Activated CD4-positive, alpha-beta T cell treated with anti-CD3 and anti-CD28 coated beads for 24 hours (primary cell): Measurements from ENCODE around the gene BBS2.
A peak's percentile ranks its signal among the peaks of the same experiment; 100 is the strongest.

Experiments used
- DNase-seq, 2 donors: peaks; one replicate each; pipeline ENCODE4 v3.0.0-alpha.2; 2020; ENCODE audit warnings: low read depth in 2 of 2

The BBS2 gene

DNA sequence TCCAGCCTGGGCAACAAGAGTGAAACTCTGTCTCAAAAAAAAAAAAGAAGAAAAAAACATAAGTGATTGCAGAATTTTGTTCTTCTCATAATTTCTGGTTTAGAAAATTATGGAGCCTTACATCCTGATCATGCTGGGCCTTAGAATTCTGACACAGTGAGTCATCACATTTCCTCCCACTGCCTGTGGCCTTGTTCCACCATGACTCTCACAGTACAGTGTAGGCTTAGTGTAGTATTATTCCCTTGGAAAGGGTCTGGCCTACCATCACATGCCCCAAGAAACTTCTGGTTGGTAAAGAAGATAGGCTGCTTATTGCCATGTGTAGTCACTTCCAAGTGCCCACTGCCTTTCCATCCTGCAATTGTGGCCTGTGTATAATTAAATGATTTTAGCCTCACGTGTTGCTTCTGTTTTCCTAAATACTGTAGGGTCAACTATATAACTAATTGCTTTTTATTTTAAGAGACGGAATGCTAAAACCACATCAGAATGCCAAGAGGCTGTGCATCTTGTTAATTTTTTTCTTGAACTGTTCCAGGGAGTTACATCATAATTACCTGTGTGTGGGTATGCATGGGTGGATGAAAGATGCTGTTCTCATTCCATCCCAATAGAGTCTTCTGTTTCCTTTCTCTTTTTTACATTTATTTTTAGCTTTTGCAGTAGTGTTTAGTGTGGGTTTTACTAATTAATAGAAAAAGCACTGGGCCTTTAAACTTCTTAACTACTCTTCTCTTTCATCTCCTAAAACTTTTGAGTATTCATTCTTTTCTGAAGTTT lies 42.5 kb downstream of the BBS2 start:
- no peak for DNase-seq

DNA sequence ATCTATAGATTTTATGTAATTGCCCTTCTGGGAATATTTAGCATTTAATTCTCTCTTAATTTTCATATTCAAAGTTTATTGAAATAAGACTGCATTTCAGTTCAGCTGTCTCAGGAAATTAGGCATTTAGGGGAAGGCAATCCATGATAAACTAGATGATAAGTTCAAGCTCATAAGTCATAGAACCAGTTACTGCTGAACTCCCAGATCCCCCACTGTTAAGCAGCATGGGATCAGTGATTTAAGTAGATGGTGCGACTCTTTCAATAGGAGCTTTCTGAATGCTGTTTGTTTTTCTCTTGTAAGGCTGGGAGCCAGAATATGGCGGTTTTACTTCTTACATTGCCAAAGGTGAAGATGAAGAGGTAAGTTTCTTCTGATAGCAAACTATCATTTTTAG lies 44.6 kb downstream of the BBS2 start:
- DNase-seq: no peak

DNA sequence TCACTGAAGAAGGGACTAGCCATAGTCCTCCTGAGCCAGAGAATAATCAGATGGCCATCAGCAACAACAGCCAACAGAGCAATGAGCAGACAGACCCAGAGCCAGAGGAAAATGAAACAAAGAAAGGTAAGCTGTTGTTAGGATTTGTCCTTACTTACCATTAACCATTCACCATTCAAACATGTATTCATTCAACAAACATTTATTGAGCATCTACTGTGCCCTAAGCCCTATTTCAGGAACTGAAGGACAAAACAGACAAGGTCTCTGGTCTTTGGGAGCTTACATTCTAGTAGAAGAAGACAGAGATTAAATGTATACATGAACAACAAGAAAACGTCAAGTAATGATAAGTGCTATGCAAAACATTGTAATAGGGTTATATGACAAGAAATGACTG lies 49.2 kb downstream of the BBS2 start:
- no peak for DNase-seq

DNA sequence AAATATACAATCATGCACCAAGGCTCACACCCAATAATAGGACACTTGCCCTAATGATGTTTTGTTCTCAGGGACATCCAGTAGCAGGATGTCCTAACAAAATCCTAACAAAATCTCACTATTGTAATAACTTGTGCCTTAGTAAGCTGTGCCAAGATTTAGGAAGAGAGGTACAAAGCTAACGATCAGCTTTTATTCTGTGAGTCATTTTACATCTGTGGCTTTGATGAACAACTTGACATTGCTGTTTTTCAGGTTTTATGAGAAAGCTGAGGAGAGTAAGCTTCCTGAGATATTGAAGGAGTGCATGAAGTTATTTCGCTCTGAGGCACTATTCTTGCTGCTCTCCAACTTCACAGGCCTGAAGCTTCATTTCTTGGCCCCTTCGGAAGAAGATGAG lies 49.6 kb downstream of the BBS2 start:
- no peak for DNase-seq

DNA sequence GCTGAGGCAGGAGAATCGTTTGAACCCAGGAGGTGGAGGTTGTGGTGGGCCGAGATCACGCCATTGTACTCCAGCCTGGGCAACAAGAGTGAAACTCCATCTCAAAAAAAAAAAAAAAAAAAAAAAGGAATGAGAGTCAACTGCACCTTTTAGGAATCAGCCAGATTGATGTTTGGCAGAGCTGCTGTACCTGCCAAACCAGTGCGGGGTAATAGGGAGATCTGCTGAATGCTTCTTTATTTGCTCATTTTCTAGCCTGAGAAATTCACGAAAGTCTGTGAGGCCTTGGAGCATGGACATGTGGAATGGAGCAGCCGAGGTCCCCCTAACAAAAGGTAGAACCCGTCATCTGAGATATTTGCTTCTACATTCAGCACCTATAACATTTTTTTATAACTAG lies 50.1 kb downstream of the BBS2 start:
- no peak for DNase-seq

DNA sequence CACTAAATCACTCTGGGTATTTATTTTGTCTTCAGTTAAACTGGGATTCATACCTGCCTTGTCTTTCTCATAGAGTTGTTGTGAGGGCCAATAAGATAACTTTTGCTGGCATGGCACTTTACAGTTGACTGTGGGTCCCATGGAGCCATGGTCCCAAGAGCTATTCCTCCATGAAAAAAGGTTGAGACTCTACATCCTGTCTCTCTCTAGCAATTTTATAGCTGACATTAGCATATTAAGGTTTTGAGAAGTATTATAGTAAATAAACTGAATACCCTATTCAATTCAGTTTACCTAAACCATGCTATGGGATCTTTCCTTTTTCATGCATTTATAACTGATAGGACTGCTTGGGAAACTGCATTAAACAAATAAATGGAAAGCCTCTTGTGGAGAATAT lies 51.0 kb downstream of the BBS2 start:
- no peak for DNase-seq

DNA sequence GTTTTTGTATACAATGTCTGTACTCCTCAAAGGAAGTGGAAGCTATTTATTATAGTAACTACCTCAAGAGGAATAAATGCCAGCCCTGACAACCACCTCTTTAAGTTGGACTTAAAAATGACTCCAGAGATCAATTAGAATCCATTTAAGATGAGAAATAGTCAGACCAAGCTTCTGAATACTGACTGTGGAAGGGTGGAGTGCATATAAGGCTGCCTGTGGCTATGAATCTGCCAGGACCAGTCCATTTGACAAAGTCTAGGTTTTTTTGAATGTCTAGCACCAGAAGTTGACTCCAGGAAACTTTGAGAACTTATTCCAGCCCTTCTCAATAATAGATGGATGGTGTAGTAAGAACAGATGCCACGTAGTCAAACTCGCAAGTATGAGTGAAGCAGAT lies 53.5 kb downstream of the BBS2 start:
- DNase-seq: no peak

DNA sequence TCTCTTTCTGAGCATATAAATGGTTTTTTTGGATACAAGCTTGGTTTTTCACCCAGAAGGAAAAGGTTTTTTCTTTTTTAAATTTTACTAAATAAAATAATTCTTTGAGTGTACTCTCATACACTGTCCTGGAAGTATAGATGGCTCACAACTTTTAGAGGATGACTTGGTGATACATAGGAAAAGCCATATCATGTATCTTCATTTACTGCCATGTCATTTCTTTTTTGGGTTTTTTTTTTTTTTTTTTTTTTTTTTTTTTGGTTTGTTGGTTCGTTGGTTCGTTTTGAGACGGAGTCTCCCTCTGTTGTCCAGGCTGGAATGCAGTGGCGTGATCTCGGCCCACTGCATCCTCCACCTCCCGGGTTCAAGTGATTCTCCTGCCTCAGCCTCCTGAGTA lies 56.7 kb downstream of the BBS2 start:
- DNase-seq: no peak

DNA sequence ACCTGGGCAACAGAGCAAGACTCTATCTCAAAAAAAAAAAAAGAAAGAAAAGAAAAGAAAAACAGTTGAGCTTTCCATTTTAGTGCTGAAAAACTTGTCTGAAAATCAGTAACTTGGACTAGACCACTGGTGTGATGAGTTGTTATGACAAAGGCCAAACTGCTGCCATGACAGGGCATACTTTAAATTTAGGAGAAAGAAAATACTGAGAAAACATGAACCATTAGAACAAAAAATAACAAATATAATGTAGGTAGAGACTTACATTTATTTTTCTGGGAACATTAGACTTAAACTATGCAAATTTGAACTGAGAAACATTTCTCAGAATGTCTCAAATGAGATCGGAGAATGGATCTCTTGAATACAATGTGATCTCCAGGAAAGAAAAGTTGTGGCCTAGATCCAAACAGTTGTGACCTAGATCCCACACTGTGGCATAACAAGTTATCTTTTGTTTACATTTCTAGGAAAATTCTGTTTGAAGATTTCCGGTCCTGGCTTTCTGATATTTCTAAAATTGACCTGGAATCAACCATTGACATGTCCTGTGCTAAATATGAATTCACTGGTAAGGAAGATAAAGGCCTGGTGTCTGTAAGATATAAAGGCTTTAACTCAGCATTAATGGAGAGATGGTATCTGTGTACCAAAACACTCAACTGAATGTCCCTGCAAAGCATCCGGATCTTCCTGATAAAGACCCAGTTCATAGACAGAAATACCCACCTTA lies 57.6 kb downstream of the BBS2 start:
- no peak for DNase-seq

DNA sequence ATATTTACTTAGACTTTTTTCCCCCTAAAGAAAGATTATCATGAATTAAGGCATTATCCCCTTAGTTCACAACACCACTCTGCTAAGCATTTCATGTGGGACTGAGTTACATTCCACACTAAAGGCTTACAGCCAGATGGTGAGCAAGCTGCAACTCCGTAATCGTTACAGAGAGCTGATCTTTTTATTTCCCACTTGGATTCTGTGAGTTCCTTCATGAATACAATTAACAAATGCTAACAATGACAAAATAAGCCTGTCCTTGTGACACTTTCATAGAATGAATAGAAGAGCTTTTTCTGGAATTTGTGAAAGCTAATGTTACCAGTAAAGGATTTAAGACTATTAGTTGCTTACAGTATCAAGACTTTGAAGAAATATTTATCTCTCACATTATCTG lies 59.7 kb downstream of the BBS2 start:
- DNase-seq: no peak

DNA sequence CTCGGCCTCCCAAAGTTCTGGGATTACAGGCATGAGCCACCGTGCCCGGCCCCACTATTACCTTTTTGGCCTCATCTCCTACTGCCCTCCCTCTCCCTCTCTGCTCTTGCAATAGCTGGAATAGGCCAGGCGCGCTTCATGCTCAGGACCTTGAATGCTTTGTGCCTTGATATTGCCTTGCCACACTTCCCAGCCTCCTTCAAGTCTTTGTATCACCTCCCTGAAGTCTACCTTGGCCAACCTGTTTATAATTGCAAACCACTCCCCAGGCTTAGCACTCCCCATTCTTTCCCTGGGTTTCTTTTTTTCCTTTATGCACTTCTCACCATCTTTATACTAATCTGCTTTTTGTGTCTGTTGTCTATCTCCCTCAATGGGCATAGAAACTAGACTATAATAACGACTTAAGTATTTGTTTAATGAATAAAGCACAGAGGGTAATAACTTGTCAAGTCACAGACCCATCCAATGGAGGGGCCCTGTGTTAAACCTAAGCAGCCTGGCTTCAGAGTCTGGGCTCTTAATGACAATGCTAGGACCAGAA lies 61.8 kb downstream of the BBS2 start:
- no peak for DNase-seq

DNA sequence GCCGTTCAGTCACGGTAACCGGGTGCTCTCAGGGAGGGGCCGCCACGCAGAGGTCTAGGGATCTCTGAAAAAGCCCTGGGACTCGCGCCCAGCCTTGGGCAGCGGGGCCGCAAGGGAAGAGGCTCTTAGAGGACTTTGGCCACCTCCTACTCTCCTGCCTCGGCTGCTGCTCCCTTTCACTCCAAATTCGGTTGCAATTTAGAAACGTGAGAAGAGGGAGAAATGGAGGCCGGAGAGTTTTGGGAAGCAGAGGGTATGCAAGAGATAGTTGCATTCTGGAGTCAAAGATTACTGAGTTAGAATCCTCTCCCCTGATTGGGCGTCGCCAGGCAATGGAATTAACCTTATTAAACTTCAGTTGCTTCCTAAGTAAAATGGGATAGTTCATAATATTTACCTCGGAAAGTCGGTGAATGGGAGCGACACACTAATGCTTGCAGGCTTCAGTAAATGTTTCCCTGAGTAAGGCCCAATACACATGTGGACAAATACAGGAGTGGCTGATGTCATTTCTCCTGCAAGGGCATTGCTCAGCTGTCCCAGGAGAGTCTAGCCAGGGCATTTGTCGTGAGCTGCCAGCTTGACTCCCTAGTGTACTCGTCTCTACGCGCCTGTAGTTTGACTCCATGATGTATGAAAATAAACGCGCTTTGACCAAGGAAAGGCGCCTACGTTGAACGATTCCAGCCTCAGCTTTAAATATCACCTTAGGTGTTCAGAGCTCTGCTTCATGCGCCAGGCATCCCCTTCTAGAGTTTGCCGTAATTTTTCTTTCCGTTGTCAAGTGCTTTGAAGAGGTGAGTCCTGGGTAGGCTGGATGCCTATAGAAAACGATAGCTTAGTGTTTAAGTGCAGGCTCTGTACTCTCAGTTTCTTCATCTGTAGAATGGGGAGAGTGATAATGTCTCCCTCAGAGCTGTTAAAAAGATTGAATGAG lies 67.8 kb downstream of the BBS2 start:
- peak in 1 of 2 donors; percentile 5 for DNase-seq

DNA sequence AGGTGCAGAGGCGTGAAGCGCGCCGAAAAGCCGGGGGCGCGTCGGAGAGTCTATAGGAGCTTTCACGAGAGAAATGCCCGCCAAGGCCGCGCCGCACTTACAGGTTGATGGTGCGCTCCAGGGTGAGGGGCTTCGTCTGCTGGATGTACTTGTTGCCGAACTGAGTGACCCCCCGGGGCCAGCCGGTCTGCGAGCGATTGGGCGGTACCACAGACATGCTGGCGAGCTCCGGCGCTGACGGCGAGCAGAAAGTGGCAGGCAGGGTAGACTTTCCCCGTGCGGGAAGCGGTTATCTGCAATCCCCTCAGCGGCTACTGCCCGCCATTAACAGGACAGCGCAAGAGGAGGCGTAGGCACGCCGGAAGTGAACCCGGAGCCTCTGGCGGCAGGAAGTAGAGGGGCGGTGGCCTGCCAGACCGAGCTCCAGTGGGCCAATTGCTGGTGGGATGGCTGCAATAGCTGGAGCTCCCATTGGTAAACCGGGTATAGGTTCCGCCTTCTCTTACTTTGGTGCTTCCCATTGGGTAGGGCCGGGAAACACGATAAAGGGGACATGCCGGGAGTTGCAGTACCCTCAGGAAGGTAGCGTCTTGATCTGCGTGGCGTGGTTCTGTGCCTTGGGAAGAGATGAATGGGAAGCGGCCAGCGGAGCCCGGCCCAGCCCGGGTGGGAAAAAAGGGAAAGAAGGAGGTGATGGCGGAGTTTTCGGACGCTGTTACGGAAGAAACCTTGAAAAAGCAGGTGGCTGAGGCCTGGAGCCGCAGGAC lies 68.7 kb downstream of the BBS2 start, which contains the start of the genes NUDT21 and OGFOD1:
TSS of gene NUDT21 (minus strand) at position 347 of the 767 bp plus-strand sequence. CDS start at position 217, 130 bp downstream.
TSS of gene OGFOD1 (plus strand) at position 569 of the 767 bp plus-strand sequence. CDS start at position 628, 59 bp downstream.
- peak; percentile 76 to 86 for DNase-seq

DNA sequence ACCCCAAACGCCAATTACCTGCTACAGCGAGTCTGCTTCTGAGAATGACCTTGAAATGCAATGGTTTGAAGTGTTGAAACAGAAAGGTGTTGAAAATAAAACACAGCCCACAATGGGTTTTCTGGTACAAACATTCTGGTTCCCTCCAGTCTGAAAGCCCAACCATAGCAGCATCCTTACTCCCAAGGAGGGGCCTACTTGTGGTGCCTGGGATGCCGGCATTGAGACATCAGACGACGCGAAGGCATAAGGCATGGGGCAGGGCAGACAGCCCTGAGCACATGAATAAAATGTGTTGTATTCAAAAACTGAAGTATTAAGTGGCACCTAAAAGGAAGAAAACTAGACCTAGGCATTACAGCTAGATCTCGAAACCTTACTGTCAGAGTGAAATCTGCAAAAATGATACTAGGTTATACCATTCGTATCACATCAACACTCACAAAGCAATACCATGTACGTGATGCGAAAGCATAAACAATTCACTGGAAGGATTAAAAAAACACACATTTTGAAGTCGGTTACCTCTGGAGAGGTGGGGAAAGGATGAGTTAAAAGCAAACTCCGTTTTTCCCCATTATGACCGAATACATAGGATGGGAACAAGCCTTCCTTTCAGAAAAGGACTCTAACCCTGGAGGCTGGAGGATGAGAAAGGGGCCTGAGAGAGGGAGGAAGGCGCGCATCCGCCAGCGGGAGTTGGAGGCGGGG lies 69.4 kb downstream of the BBS2 start:
- peak in 1 of 2 donors; percentile 33 for DNase-seq

DNA sequence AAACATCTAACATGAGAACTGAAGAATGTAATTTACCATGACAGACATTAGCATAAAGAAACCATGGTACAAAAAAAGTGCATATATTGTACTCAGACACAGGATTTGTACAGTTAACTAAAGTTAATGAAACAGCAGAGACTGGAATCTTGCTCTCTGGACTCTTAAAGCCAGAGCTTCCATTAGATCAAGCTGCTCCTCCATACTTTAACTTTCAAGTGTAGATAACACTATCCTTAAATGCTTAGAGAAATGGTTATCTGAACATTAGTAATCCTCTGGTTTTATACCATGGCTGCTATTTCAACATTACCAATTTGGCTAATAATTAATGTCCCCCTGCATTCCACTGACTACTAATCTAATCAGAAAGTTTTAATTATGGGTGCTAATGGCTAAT lies 71.8 kb downstream of the BBS2 start:
- DNase-seq: no peak

DNA sequence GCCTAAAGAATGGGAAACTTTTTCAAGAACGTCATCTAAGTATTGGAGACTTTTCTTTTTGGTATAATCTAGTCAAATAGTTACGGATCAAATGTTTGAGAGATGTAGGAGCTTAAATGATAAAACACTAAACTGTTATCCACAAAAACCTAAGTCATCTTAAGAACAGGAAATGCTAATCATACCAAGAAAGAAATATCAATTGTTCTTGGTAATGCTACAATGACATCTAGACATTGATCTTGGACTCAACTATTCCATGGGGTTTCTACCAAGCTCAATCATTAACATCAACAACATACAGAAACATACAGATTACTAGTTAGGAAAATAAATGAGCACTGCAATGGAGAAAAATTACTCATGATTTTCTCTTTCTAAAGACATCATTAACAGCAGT lies 72.5 kb downstream of the BBS2 start:
- no peak for DNase-seq

DNA sequence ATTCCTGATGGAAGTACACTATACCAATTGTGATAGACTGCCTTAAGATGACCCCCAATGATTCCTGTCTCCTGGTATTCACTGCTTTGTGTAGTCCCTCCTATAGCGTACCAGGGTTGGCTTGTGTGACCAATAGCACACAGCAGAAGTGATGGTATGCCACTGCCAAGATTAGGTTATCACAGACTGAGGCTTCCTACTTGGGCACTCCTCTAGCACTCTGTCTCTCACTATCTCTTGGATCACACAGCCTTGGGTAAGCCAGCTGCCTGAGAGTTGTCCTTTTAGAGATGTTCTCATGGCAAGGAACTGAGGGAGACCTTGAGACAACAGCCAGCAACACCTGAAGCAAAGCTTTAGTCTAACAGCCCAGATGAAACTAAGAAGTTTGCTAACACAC lies 81.8 kb downstream of the BBS2 start:
- DNase-seq: no peak

DNA sequence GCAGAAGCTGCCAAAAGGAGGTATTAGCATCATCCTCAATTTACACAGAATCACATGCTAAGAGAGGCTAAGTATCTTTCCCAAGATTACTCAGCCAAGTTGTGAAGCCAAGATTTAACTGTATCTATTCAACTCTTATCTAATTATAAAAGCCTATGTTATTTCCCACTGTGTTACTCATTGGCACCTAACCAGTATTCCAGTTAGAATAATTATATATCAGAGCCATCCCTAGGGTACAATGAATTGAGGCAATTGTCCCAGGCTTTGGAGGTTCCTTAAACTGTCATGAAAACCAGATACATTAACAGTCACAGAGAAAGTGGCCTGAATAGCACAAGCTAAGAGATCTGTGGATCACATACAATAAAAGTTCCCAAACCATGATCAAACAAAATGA lies 83.6 kb downstream of the BBS2 start:
- no peak for DNase-seq
